Activated T-cell treated with anti-CD3 and anti-CD28 coated beads for 48 hours (primary cell): ENCODE results near the gene ASB2.
A peak's percentile ranks its signal among the peaks of the same experiment; 100 is the strongest.

Experiments
- DNase-seq: peaks from one replicate; pipeline ENCODE4 v3.0.0-alpha.2; 2020; ENCODE audit warnings: low read depth

Gene ASB2

GRCh38 chr14:93980456-93981201 is 4.3 kb upstream of the ASB2 start:
- no peak for DNase-seq

GRCh38 chr14:93978735-93979134 is 2.4 kb upstream of the ASB2 start:
- DNase-seq: no peak

DNA sequence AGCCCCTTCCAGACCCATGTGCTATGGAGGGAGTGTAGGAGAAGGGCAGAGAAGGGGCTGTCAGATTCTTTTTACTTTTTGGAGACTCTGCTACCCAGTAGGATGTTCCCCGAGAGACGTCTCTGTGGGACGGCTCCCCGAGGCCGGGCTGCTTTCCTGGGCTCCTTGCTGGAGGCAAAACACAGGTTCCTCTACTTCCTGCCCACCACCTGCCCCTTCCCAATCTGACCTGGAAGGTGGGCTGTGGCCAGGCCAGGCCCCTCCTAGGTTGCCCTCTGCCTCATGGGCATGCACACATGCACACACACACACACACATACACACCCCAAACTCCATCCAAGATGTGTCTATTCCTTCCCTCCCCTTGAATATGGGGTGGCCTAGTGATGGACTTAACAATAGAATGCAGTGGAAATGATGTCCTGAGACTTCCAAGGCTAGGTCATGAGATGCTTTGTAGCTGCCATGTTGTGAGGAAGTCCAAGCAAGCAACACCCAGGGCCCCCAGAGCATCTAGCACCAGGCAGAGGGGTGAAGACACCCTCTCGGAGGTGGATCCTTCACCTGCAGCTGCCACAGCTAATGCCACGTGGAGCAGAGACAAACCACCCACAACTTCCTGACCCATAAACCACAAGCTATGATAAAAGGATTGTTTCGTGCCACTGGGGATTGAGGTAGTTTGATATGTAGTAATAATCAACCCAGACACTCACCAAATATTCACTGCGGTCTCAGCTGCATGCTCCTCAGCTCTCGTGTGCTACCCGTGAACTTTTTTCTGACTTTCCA is 1.6 kb upstream of the ASB2 start:
- peak; percentile 69 for DNase-seq

- no peak for DNase-seq
These were observed 801 bp upstream of the ASB2 start for GRCh38 chr14:93977171-93977570.

DNA sequence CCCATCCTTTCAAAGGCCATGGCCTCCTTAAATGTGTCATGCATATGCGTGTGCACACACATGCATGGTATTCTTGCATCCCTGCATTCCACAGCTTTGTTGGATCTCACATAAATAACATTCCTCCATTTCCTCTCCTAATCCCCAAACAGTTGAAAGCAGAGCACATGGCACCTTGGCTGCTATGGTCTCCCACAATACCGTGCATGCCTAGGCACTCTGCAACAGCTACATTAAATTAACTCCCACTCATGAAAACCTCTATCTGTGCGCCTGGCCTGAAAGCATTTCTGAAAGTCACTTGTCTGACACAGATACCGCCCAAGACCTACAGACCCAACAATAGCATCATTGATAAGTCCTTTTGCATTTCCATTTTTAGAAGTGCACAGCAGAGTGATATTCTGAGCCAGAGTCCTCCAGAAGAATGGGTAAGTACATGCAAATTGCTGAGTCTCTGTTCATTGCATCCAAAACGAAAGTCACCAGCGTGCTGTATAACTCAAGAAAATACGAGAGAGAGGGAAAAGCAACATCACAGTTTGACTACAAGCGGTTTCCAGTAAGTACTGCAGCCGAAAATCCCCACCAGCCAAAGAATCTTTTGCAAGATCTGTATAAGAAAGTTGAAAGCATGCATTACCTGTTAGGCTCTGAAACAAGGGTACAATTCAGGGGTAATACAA is 436 bp downstream of the ASB2 start:
- no peak for DNase-seq

GRCh38 chr14:93974833-93975232 is 1.5 kb downstream of the ASB2 start:
- DNase-seq: no peak

DNA sequence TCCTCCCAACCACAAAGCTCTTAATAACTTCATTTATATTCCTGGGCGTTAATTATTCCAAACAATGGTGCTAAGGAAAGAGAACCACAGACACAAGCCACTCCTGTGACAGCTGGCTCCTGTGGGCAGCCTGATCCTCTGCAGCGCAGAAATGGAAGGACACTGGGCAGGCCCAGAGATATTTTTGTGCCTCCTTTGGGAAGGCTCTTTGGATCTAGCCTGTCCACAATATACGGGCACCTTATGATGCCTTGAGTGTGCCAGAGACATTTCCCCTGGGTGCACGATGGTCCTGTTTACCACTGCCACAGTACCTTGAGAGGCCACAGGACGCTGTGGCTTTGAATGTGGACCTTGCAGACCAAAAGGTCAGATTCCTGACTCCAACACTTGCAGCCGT is 2.1 kb downstream of the ASB2 start:
- no peak for DNase-seq

DNA sequence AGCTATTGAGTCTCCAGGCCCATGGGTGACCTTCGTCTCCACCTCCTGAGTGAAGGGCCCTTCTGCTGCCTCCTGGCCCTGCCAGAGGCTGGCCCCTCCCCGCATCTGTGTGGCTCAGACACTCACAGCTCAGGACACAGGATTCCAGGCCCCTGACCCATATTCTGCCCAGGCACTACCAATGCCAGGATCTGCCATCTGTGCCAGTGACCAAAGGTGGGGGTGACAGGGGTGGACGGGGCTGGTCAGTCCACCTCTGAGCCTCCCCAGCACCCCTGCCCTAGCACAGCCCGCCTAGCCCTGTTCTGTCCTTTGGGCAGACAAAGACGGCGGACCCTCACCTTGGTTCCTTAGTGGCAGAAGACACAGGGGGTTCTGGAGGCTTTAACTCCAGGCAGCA is 2.8 kb downstream of the ASB2 start:
- no peak for DNase-seq

- DNase-seq: no peak
These were observed 3.7 kb downstream of the ASB2 start for GRCh38 chr14:93972618-93973205.

- no peak for DNase-seq
These were observed 4.7 kb downstream of the ASB2 start for GRCh38 chr14:93971635-93972027.

DNA sequence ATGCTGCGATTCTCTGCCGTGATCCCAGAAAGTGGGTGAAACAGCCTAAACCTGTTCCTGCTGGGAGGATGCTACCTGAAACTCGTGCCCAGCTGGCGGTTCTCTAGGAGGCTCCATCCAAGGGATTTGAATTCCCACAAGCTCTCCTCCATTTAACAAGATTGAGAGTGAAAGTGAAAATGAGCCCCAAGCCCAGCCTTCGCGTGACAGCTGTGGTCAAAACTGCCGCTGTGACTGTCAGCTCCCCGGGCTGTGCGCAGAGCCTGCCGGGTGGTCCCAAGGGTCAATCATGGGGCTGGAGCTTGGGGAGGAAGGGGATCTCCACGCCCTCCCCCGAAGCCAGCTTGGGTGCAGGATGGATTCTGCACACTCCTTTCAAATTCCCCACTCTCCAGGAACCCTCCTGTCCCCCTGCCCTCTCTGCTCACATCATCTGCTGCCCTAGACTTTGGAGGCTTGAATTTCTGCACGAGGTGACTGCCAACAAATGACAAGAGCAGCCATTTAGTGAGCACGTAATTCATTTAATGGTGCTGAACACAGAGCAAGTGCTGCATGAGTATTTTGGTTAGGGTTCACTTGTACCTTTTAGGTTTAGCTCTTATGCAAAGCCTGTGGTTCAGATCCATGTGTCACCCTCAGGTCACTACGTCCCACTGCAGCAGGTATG is 5.3 kb downstream of the ASB2 start:
- DNase-seq: peak; percentile 65

DNA sequence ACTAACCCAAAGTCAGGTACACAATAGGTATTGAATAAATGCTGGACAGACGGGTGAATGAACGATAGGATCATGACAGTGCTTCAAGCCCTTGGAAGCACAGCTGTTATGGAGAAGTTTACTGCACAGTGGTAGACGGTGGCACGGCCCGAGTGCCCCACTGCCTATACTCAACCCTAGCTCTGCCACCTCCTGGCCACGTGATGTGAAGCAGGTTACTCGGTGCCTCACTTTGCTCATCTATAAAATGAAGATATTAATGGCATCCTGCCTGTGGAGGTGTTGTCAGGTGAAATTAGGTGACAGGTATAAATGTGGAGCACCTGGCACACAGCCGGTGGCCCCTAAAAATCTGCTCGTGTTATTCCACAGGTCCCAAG is 5.8 kb downstream of the ASB2 start:
- DNase-seq: peak; percentile 57

DNA sequence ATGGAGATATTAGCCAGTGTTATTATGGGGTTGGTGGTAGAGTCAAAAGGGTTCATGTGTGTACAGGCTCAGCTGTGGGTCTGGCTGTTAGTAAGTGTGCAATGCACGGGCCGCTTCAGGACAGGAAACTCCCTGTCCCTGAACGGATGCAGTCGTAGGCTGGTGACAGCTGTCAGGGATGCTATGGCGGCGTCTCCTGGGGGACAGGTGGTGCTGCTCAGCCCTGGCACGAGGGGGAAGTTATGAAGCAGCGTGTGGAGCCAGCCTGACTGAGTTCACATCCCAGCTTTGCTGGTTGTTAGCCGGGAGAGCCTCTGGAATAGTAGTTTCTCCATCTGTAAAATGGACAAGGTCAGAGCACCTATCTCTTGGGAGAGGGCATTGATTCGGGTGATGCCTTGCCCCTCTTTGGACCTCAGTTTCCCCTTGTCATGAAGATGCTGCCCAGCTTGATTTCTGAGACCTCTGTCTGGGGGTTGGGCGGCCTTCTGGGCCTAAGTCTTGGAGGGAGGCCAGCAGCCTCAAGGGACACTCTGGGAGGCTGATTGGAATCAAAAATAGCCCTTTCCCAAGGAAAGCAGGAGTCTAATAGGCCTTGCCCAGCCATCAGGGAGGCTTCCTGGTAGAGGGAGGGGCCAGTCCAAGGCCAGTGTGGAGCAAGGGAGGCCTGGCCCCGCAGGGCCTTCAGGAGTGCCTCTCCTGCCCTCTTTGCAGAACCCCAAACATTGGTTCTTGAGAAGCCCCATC is 7.1 kb downstream of the ASB2 start:
- no peak for DNase-seq

- no peak for DNase-seq
These were observed 8.6 kb downstream of the ASB2 start for GRCh38 chr14:93967637-93968250.

DNA sequence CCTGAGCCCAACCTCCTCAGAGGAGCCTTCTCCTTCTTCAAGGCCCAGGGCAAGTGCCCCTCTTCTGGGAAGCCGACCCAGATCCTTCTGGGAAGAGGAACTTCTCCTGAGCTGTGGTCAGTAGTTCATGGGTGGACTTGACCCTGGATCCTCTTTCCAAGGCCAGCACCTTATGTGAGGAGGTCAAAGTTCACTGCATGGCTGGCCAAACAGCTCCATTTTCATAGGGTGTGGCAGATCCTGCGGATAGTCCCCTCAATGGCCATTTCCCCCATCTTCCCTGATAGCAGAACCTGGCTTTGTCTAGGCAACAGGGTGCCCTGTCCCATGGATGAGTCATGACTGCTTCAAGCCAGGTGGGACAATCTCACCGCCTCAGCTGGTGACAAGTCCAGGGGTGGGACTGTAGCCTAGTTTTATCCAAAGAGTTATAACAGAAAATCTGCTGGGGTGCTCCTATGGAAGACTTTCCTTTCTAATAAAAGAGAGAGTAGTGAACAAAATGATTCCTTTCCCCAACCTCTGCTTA is 10.4 kb downstream of the ASB2 start:
- DNase-seq: no peak

- DNase-seq: no peak
These were observed 11.0 kb downstream of the ASB2 start for GRCh38 chr14:93965287-93965821.

- DNase-seq: no peak
These were observed 11.5 kb downstream of the ASB2 start for GRCh38 chr14:93964820-93965286.

DNA sequence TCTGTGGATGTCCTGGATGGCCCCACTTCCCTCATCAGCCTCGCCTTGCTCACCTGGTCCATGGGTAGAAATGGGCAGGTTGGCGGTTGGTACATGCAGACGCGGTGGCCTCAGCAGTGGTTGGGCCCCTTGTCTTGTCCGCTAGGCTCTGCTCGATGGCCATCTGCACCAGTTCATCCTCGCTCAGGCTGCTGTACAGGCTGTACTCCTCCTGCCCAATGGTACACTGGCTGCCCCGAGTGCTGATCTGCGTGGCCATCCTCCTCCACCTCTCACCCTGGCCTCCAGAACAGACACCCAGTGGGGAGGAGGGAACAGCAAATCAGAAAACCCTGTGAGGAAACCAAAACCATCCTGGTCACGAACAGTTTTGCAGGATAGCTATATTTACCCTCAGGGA is 12.1 kb downstream of the ASB2 start:
- DNase-seq: no peak

- no peak for DNase-seq
These were observed 12.7 kb downstream of the ASB2 start for GRCh38 chr14:93963692-93964091.
